Peyer's patch (tissue), 4 donors: Measurements from ENCODE around the gene WDR31. TPM values are rescaled to one million over a fixed set of nuclear protein-coding genes. Genes with fewer than 3 reads are reported as not detected.
"Not testable (repeated sequence)": the region's sequence is repeated elsewhere in the genome, so short reads cannot be mapped to it uniquely, and the experiment has no call there.

Experiments
- DNase-seq, 3 donors: peaks; one replicate each; pipeline ENCODE4 v3.0.0-alpha.2; 2017 to 2019
- H3K27ac ChIP-seq, 4 donors: fragments of 200-600 bp; sonication (generic); one replicate each; pipeline ENCODE4 v1.5.1; 2016 to 2019
- H3K27me3 ChIP-seq, 2 donors: fragments of 200-600 bp; sonication (generic); one replicate each; pipeline ENCODE4 v1.5.1; 2019
- H3K36me3 ChIP-seq, 3 donors: fragments of 200-600 bp; sonication (generic); one replicate each; pipeline ENCODE4 v1.5.1; 2016 to 2019
- H3K4me1 ChIP-seq, 4 donors: fragments of 200-600 bp; sonication (generic); one replicate each; pipeline ENCODE4 v1.5.1; 2016 to 2019
- H3K4me3 ChIP-seq, 4 donors: fragments of 200-600 bp; sonication (generic); 1 replicate in 3 of 4; 2 replicates in 1 of 4; pipeline ENCODE4 v1.5.1; 2016 to 2019; ENCODE audit warnings: mild to moderate bottlenecking in 1 of 4
- H3K9me3 ChIP-seq, 4 donors: fragments of 200-600 bp; sonication (generic); one replicate each; pipeline ENCODE4 v1.5.1; 2016 to 2019; ENCODE audit warnings: mild to moderate bottlenecking in 1 of 4
- CTCF ChIP-seq, 6 experiments: fragments of 450-650 bp in 4 of 6; fragments of 200-600 bp in 2 of 6; sonication (generic) in 1 of 6; IDR thresholded peaks; one replicate each; pipeline ENCODE4 v1.5.1; 2017 to 2019; ENCODE audit warnings: antibody characterized with exemption in 6 of 6, mild to moderate bottlenecking in 3 of 6, moderate library complexity in 1 of 6
- POLR2A ChIP-seq, 2 donors: fragments of 450-650 bp; IDR thresholded peaks; one replicate each; pipeline ENCODE4 v1.5.1; 2017; ENCODE audit warnings: antibody characterized with exemption in 2 of 2, mild to moderate bottlenecking in 2 of 2, moderate library complexity in 2 of 2
- total RNA-seq, 4 donors: library from RNA; depleted of rRNA; stranded (reverse); fragments of >200 nt; gene quantifications; one replicate each; pipeline ENCODE4 v1.1.0, GENCODE V29; 2016

WDR31 gene
- total RNA-seq, 4 donors from 2014 or later: 1.1 to 3.5 (median 2.5) TPM; not detected in 1

- no peaks in the 10 kb centered on the region for H3K4me1 ChIP-seq
- DNase-seq: no peak
- H3K27ac ChIP-seq: no peak overlapping the region
- no peaks in the 10 kb centered on the region for H3K9me3 ChIP-seq
- no peaks in the 10 kb centered on the region for H3K27me3 ChIP-seq
- TF ChIP-seq CTCF (IDR thresholded peaks at IDR 0.05) (no peak), POLR2A (IDR thresholded peaks at IDR 0.05) (no peak)
- no peak overlapping the region for H3K4me3 ChIP-seq
- no peaks in the 10 kb centered on the region for H3K36me3 ChIP-seq
Observed at GRCh38 chr9:113298924-113299770, 40.9 kb downstream of the WDR31 start.

GRCh38 chr9:113298311-113298710, 41.8 kb downstream of the WDR31 start:
- Histone ChIP-seq H3K36me3 (peaks cover 0 to 3% (median 0%) of the 10 kb centered on the region in 3 donors), H3K4me3 (no peak overlapping the region), H3K4me1 (no peaks in the 10 kb centered on the region), H3K9me3 (no peaks in the 10 kb centered on the region), H3K27me3 (no peaks in the 10 kb centered on the region), H3K27ac (no peak overlapping the region)
- no peak for DNase-seq
- TF ChIP-seq CTCF (IDR thresholded peaks at IDR 0.05) (no peak), POLR2A (IDR thresholded peaks at IDR 0.05) (no peak)

GRCh38 chr9:113296796-113297558, 43.1 kb downstream of the WDR31 start:
- no peaks in the 10 kb centered on the region for H3K9me3 ChIP-seq
- DNase-seq: no peak
- H3K4me3 ChIP-seq: no peak overlapping the region
- H3K4me1 ChIP-seq: no peaks in the 10 kb centered on the region
- peaks cover 0 to 16% (median 0%) of the 10 kb centered on the region in 3 donors for H3K36me3 ChIP-seq
- no peaks in the 10 kb centered on the region for H3K27me3 ChIP-seq
- TF ChIP-seq POLR2A (IDR thresholded peaks at IDR 0.05) (no peak), CTCF (IDR thresholded peaks at IDR 0.05) (no peak)
- no peak overlapping the region for H3K27ac ChIP-seq

GRCh38 chr9:113296247-113296646, 43.8 kb downstream of the WDR31 start:
- not testable (repeated sequence) for H3K4me3 ChIP-seq, H3K4me1 ChIP-seq, H3K27me3 ChIP-seq, H3K27ac ChIP-seq, H3K9me3 ChIP-seq, DNase-seq
- H3K36me3 ChIP-seq: peaks cover 0 to 24% (median 0%) of the 10 kb centered on the region in 3 donors

- Histone ChIP-seq H3K4me1 (peaks cover 0 to 14% (median 0%) of the 10 kb centered on the region in 4 donors), H3K9me3 (no peaks in the 10 kb centered on the region), H3K27ac (no peak overlapping the region), H3K36me3 (peaks cover 0 to 52% (median 0%) of the 10 kb centered on the region in 3 donors), H3K4me3 (no peak overlapping the region), H3K27me3 (no peaks in the 10 kb centered on the region)
- TF ChIP-seq POLR2A (IDR thresholded peaks at IDR 0.05): no peak
- TF ChIP-seq CTCF (IDR thresholded peaks at IDR 0.05): no peak
- no peak for DNase-seq
Observed at GRCh38 chr9:113293285-113293878, 46.7 kb downstream of the WDR31 start.
